GM12878 (cell line): ENCODE measurements around the gene KLK3. TPM values are rescaled to one million over a fixed set of nuclear protein-coding genes. Genes with fewer than 3 reads are reported as not detected.

ENCODE experiments used
- ATAC-seq: fragments of 200-7000 bp; cut with Tn5 transposase; 3 replicates; pipeline ENCODE4 v1.9.1; 2020; ENCODE audit warnings: mild to moderate bottlenecking, moderate library complexity
- BruUV-seq: library from RNA; stranded (reverse); fragments of 400-500 nt; replicated peaks from 2 replicates; lab custom pipeline; 2021; lab: Mats Ljungman, UMichigan
- CTCF ChIA-PET: fragments of 300-600 bp; sonication (Branson Sonifier 250); formaldehyde crosslinking; extraction: SDS; loops from one replicate; lab custom pipeline; 2021; ENCODE audit warnings: inconsistent platforms; lab: Yijun Ruan, JAX
- POLR2A ChIA-PET: fragments of 350-600 bp; formaldehyde crosslinking; extraction: SDS; loops from one replicate; lab custom pipeline; 2021; ENCODE audit warnings: inconsistent platforms; lab: Charles Lee
- RAD21 ChIA-PET: fragments of 300-600 bp; sonication (Branson Sonifier 250); formaldehyde crosslinking; loops from one replicate; lab custom pipeline; 2023; ENCODE audit warnings: antibody characterized with exemption; ENCODE audit not compliant: unreplicated experiment; lab: Charles Lee
- SMC1A ChIA-PET: fragments of 300-600 bp; sonication (Branson Sonifier 250); formaldehyde crosslinking; loops from one replicate; lab custom pipeline; 2023; ENCODE audit not compliant: unreplicated experiment, uncharacterized antibody; lab: Charles Lee
- DNase-seq: peaks from one replicate; pipeline ENCODE4 v3.0.0-alpha.2; 2011; ENCODE audit warnings: low read depth, low spot score
- FAIRE-seq: peaks from 3 replicates; lab custom pipeline; 2011; peaks lifted over from hg19 to GRCh38; lab: Jason Lieb, UNC
- H2AFZ ChIP-seq: 2 replicates; pipeline ENCODE4 v1.6.0; 2011; ENCODE audit warnings: low read depth, low read length, control low read depth; ENCODE audit not compliant: control insufficient read depth
- H3K27ac ChIP-seq: 2 replicates; pipeline ENCODE4 v1.5.1; 2011; ENCODE audit warnings: control low read depth; ENCODE audit not compliant: control insufficient read depth, insufficient read depth
- H3K27me3 ChIP-seq, 2 experiments: replicated peaks in 1 of 2; 2 replicates each; pipeline versions ENCODE4 v1.6.0 to v1.6.1; 2011; ENCODE audit warnings: low read length in 1 of 2; ENCODE audit not compliant: control insufficient read depth in 2 of 2, insufficient read depth in 2 of 2
- H3K36me3 ChIP-seq, 2 experiments: 2 replicates each; pipeline ENCODE4 v1.5.1; 2011; ENCODE audit warnings: low read length in 1 of 2; ENCODE audit not compliant: control insufficient read depth in 2 of 2, insufficient read depth in 2 of 2
- H3K4me1 ChIP-seq: 2 replicates; pipeline ENCODE4 v1.6.1; 2011; ENCODE audit warnings: mild to moderate bottlenecking, low read length, moderate library complexity, mixed read lengths; ENCODE audit not compliant: control insufficient read depth, insufficient read depth
- H3K4me2 ChIP-seq: 2 replicates; pipeline ENCODE4 v1.6.0; 2011; ENCODE audit warnings: control low read depth; ENCODE audit not compliant: control insufficient read depth, insufficient read depth
- H3K4me3 ChIP-seq: fragments of 200-600 bp; sonication (generic); 2 replicates; pipeline ENCODE4 v1.5.1; 2016
- H3K79me2 ChIP-seq: 2 replicates; pipeline ENCODE4 v1.6.0; 2011; ENCODE audit warnings: low read length; ENCODE audit not compliant: control insufficient read depth, insufficient read depth
- H3K9ac ChIP-seq: 2 replicates; pipeline ENCODE4 v1.8.0; 2011; ENCODE audit warnings: low read length, control low read depth, mixed read lengths; ENCODE audit not compliant: control insufficient read depth, insufficient read depth
- H3K9me3 ChIP-seq: replicated peaks from 3 replicates; pipeline ENCODE4 v1.5.1; 2011; ENCODE audit warnings: mild to moderate bottlenecking, low read length; ENCODE audit not compliant: control insufficient read depth, insufficient read depth
- H4K20me1 ChIP-seq: 2 replicates; pipeline ENCODE4 v1.6.0; 2011; ENCODE audit not compliant: control insufficient read depth, insufficient read depth
- CBFB ChIP-seq: IDR thresholded peaks from 2 replicates; pipeline ENCODE4 v1.6.1; 2016; ENCODE audit warnings: antibody characterized with exemption, low read depth
- GABPA ChIP-seq: IDR thresholded peaks from 2 replicates; pipeline ENCODE4 v1.6.1; 2014; ENCODE audit warnings: antibody characterized with exemption, low read depth, mild to moderate bottlenecking, inconsistent platforms
- NFXL1 ChIP-seq: fragments of 450-650 bp; IDR thresholded peaks from 2 replicates; pipeline ENCODE4 v1.6.1; 2017; ENCODE audit warnings: antibody characterized with exemption, mild to moderate bottlenecking, borderline replicate concordance
- ZNF274 ChIP-seq: IDR thresholded peaks from one replicate; pipeline ENCODE4 v1.8.0; 2011; ENCODE audit not compliant: insufficient read length, insufficient read depth
- ZNF384 ChIP-seq: IDR thresholded peaks from 2 replicates; pipeline ENCODE4 v1.6.1; 2012; ENCODE audit warnings: low read depth, mild to moderate bottlenecking, low read length, improper control_type of control experiment, borderline replicate concordance
- ZNF622 ChIP-seq: fragments of 450-650 bp; IDR thresholded peaks from 2 replicates; pipeline ENCODE4 v1.6.1; 2017; ENCODE audit warnings: mild to moderate bottlenecking, inconsistent platforms
- WGBS: methylation state at CpG from one replicate; pipeline ENCODE4 v1.1.6; 2016; ENCODE audit warnings: low lambda C conversion rate; ENCODE audit not compliant: insufficient replicate concordance, insufficient coverage; ENCODE audit errors: missing lambda C conversion rate; 5-methylcytosine and 5-hydroxymethylcytosine counted together
- in situ Hi-C: fragments of 300-500 bp; cut with MboI; formaldehyde crosslinking; loops from 9 replicates; pipeline ENCODE4 v1.14.3; 2018; ENCODE audit warnings: mixed read lengths
- intact Hi-C: fragments of 100-400 bp; cut with micrococcal nuclease; formaldehyde crosslinking; loops from one replicate; pipeline ENCODE4 v1.14.2; 2022; ENCODE audit not compliant: unreplicated experiment
- polyA plus RNA-seq, 11 experiments: library from polyadenylated mRNA; depleted of rRNA in 4 of 11; unstranded in 6 of 11; stranded (reverse) in 5 of 11; fragments of >200 nt; fragmentation: Nextera tagmentation in 4 of 11; fragmentation: Illumina TruSeq in 1 of 11; extraction: Ambion mirVana in 4 of 11; extraction: Trizol in 1 of 11; gene quantifications; 1 replicate in 1 of 11; 2 replicates in 10 of 11; pipeline versions ENCODE4 v1.2.1 to v1.2.3, GENCODE V29; 2011 to 2016; ENCODE audit warnings: inconsistent platforms in 2 of 11, missing spikeins in 2 of 11, low read depth in 1 of 11
- total RNA-seq, 4 experiments: library from RNA; depleted of rRNA in 3 of 4; stranded (reverse); fragments of >200 nt in 3 of 4; fragmentation: Illumina TruSeq in 1 of 4; extraction: Trizol in 1 of 4; gene quantifications; 2 replicates each; pipeline versions ENCODE4 v1.2.1 to v1.2.3, GENCODE V29; 2013 to 2021

Gene KLK3
- total and polyA plus RNA-seq, 10 of the 15 experiments (the other 5 are each of a cell fraction or from before 2014, with no cell fraction given), result 0.31 TPM; not detected in 9

GRCh38 chr19:50822661-50823208, 32.0 kb upstream of the KLK3 start (continued):
- TF ChIP-seq GABPA, result no peak
- TF ChIP-seq, all 136 proteins: peak for 0

GRCh38 chr19:50823389-50824042, 31.2 kb upstream of the KLK3 start, which contains the start of gene KLK1:
TSS of gene KLK1 (minus strand) at chr19:50823787. CDS start at chr19:50823748, 39 bp downstream.
- ChIA-PET CTCF (interaction anchor here (1.3 kb wide), 1 partner anchor 82 kb away, joined by 3 read pairs; no protein-coding TSS in a partner anchor), RAD21 (no interaction called here), SMC1A (no interaction called here), POLR2A (no interaction called here)
- Histone ChIP-seq H2AFZ (no peak within 1 kb of the TSS), H4K20me1 (no peaks in the 10 kb centered on the region), H3K4me2 (no peak within 1 kb of the TSS), H3K27me3 (no peaks in the 10 kb centered on the region), H3K36me3 (no peaks in the 10 kb centered on the region), H3K9me3 (no peaks in the 10 kb centered on the region), H3K79me2 (peaks cover 4% of the 10 kb centered on the region), H3K27ac (no peak within 1 kb of the TSS), H3K9ac (no peak within 1 kb of the TSS), H3K4me1 (peaks cover 24% of the 10 kb centered on the region), H3K4me3 (no peak within 1 kb of the TSS)
- in situ Hi-C loops, result no loop called here
- no TSS peak for BruUV-seq
- ATAC-seq, result no peak
- FAIRE-seq, result no peak
- WGBS, result 37% methylated on average over 9 of the region's 14 CpGs
- TF ChIP-seq ZNF274, result no peak
- no peak for DNase-seq
- intact Hi-C loops, result no loop called here

GRCh38 chr19:50826492-50827240, 28.0 kb upstream of the KLK3 start:
- RAD21 ChIA-PET, result no interaction called here
- TF ChIP-seq CBFB, result no peak
- TF ChIP-seq NFXL1, result no peak
- no peak for TF ChIP-seq ZNF622
- TF ChIP-seq ZNF384, result no peak
- TF ChIP-seq, all 136 proteins: peak for 0
- Histone ChIP-seq H3K79me2 (no peaks in the 10 kb centered on the region), H3K4me2 (no peak overlapping the region), H2AFZ (no peak overlapping the region), H3K4me3 (no peak overlapping the region), H4K20me1 (no peaks in the 10 kb centered on the region), H3K9me3 (no peaks in the 10 kb centered on the region), H3K9ac (no peak overlapping the region), H3K27ac (no peak overlapping the region), H3K4me1 (no peaks in the 10 kb centered on the region), H3K36me3 (no peaks in the 10 kb centered on the region), H3K27me3 (no peaks in the 10 kb centered on the region)
- ATAC-seq (no peak), FAIRE-seq (no peak), DNase-seq (no peak)
- no TSS peak for BruUV-seq
- ChIA-PET CTCF (interaction anchor here (0.5 kb wide), 1 partner anchor 82 kb away, joined by 4 read pairs; no protein-coding TSS in a partner anchor), SMC1A (no interaction called here), POLR2A (no interaction called here)
- intact Hi-C loops, result no loop called here
- WGBS, result 69% methylated on average over 43 of the region's 43 CpGs
- in situ Hi-C loops, result no loop called here
